ENCODE data around the gene ANKRD23. TPM values are rescaled to one million over a fixed set of nuclear protein-coding genes. Genes with fewer than 3 reads are reported as not detected.

ANKRD23 gene
- polyA plus RNA-seq, 1 donor from 2014 or later: 12.1 TPM

DNA sequence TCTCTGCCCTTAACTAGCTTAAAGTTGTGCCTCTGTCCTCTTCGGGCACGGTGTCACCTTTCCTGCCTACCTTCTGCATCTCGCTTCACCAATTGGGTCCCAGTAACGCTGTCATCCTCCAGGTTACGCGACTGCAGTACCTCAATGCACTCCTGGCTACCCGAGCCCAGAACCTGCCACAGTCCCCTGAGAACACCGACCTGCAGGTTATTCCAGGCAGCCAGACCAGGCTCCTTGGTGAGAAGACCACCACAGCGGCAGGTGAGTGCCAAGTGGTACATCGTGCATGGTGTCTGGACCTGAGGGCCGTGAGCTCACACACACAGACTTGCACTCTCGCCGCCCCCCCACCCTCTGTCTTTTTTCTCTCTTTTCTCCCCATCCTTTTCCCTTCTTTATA is 14.9 kb downstream of the ANKRD23 start:
- H3K9me2 ChIP-seq (ENCODE audit: insufficient read depth, low read length): no peaks in the 10 kb centered on the region
- no peaks in the 10 kb centered on the region for H3K79me2 ChIP-seq (replicated peaks; ENCODE audit: insufficient read depth, low read length)
- H4K20me1 ChIP-seq (ENCODE audit: insufficient read depth): no peaks in the 10 kb centered on the region
- H3F3A ChIP-seq (ENCODE audit: insufficient read depth, low read length, poor library complexity, severe bottlenecking): no peaks in the 10 kb centered on the region
- TF ChIP-seq EZH2 (IDR thresholded peaks at IDR 0.05; ENCODE audit: borderline replicate concordance, insufficient read depth, low read length, poor library complexity, severe bottlenecking): no peak
- no peak for TF ChIP-seq SMC3 (conservative IDR thresholded peaks at IDR 0.05; ENCODE audit: poor library complexity)
- no peak for TF ChIP-seq MXI1 (conservative IDR thresholded peaks at IDR 0.05; ENCODE audit: poor library complexity, severe bottlenecking)
- TF ChIP-seq TAF1 (IDR thresholded peaks at IDR 0.05; ENCODE audit: low read depth): no peak
- TF ChIP-seq, protein P1, sequence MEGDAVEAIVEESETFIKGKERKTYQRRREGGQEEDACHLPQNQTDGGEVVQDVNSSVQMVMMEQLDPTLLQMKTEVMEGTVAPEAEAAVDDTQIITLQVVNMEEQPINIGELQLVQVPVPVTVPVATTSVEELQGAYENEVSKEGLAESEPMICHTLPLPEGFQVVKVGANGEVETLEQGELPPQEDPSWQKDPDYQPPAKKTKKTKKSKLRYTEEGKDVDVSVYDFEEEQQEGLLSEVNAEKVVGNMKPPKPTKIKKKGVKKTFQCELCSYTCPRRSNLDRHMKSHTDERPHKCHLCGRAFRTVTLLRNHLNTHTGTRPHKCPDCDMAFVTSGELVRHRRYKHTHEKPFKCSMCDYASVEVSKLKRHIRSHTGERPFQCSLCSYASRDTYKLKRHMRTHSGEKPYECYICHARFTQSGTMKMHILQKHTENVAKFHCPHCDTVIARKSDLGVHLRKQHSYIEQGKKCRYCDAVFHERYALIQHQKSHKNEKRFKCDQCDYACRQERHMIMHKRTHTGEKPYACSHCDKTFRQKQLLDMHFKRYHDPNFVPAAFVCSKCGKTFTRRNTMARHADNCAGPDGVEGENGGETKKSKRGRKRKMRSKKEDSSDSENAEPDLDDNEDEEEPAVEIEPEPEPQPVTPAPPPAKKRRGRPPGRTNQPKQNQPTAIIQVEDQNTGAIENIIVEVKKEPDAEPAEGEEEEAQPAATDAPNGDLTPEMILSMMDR (IDR thresholded peaks at IDR 0.05; ENCODE audit: poor library complexity, severe bottlenecking): no peak
- TF ChIP-seq POLR2AphosphoS5 (IDR thresholded peaks at IDR 0.05): no peak
- TF ChIP-seq, protein P2, sequence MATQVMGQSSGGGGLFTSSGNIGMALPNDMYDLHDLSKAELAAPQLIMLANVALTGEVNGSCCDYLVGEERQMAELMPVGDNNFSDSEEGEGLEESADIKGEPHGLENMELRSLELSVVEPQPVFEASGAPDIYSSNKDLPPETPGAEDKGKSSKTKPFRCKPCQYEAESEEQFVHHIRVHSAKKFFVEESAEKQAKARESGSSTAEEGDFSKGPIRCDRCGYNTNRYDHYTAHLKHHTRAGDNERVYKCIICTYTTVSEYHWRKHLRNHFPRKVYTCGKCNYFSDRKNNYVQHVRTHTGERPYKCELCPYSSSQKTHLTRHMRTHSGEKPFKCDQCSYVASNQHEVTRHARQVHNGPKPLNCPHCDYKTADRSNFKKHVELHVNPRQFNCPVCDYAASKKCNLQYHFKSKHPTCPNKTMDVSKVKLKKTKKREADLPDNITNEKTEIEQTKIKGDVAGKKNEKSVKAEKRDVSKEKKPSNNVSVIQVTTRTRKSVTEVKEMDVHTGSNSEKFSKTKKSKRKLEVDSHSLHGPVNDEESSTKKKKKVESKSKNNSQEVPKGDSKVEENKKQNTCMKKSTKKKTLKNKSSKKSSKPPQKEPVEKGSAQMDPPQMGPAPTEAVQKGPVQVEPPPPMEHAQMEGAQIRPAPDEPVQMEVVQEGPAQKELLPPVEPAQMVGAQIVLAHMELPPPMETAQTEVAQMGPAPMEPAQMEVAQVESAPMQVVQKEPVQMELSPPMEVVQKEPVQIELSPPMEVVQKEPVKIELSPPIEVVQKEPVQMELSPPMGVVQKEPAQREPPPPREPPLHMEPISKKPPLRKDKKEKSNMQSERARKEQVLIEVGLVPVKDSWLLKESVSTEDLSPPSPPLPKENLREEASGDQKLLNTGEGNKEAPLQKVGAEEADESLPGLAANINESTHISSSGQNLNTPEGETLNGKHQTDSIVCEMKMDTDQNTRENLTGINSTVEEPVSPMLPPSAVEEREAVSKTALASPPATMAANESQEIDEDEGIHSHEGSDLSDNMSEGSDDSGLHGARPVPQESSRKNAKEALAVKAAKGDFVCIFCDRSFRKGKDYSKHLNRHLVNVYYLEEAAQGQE (IDR thresholded peaks at IDR 0.05; ENCODE audit: borderline replicate concordance): no peak
- TF ChIP-seq EP300 (conservative IDR thresholded peaks at IDR 0.05; ENCODE audit: poor library complexity, severe bottlenecking): no peak
- TF ChIP-seq RAD21 (conservative IDR thresholded peaks at IDR 0.05): no peak
- no peak overlapping the region for H3K9ac ChIP-seq (ENCODE audit: low read length)
- peaks cover 10% of the 10 kb centered on the region for H3K36me3 ChIP-seq (ENCODE audit: insufficient read depth, low read length)
- no peak overlapping the region for H3K27ac ChIP-seq (ENCODE audit: low read length)
- H3K4me2 ChIP-seq (ENCODE audit: low read length): no peak overlapping the region
- no peaks in the 10 kb centered on the region for H3K9me3 ChIP-seq (ENCODE audit: low read length)
- H3K4me3 ChIP-seq (ENCODE audit: low read length): no peak overlapping the region
- no peaks in the 10 kb centered on the region for H3K27me3 ChIP-seq (ENCODE audit: insufficient read depth, low read depth, low read length)
- H2AFZ ChIP-seq (ENCODE audit: low read depth, low read length): no peak overlapping the region

DNA sequence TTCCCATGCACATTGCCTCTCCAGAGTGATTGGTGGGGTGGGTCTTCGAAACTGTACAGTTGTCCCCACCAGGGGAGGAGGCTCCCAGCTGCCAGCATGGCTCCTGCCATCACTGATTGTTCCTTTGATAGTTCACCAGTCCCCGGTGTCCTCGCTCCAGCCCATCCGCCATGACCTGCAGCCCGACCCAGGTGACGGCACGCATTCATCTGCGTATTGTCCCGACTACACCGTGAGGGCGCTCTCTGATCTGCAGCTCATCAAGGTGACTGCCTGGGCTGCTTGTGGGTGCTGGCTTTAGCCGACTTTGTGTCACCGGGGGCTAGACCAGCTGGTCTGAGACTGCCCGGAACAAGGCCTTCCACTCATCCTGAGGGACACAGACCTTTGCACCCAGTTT is 15.4 kb downstream of the ANKRD23 start:
- no peaks in the 10 kb centered on the region for H3K27me3 ChIP-seq (ENCODE audit: insufficient read depth, low read depth, low read length)
- no peaks in the 10 kb centered on the region for H3K9me2 ChIP-seq (ENCODE audit: insufficient read depth, low read length)
- H3K9ac ChIP-seq (ENCODE audit: low read length): no peak overlapping the region
- TF ChIP-seq TAF1 (IDR thresholded peaks at IDR 0.05; ENCODE audit: low read depth) (no peak), MXI1 (conservative IDR thresholded peaks at IDR 0.05; ENCODE audit: poor library complexity, severe bottlenecking) (no peak), SMC3 (conservative IDR thresholded peaks at IDR 0.05; ENCODE audit: poor library complexity) (no peak), EZH2 (IDR thresholded peaks at IDR 0.05; ENCODE audit: borderline replicate concordance, insufficient read depth, low read length, poor library complexity, severe bottlenecking) (no peak), POLR2AphosphoS5 (IDR thresholded peaks at IDR 0.05) (no peak), RAD21 (conservative IDR thresholded peaks at IDR 0.05) (no peak), EP300 (conservative IDR thresholded peaks at IDR 0.05; ENCODE audit: poor library complexity, severe bottlenecking) (no peak)
- TF ChIP-seq, protein P1 (IDR thresholded peaks at IDR 0.05; ENCODE audit: poor library complexity, severe bottlenecking): no peak
- TF ChIP-seq, protein P2 (IDR thresholded peaks at IDR 0.05; ENCODE audit: borderline replicate concordance): no peak
- H3K36me3 ChIP-seq (ENCODE audit: insufficient read depth, low read length): peaks cover 10% of the 10 kb centered on the region
- no peaks in the 10 kb centered on the region for H3F3A ChIP-seq (ENCODE audit: insufficient read depth, low read length, poor library complexity, severe bottlenecking)
- no peak overlapping the region for H2AFZ ChIP-seq (ENCODE audit: low read depth, low read length)
- H3K27ac ChIP-seq (ENCODE audit: low read length): no peak overlapping the region
- H3K9me3 ChIP-seq (ENCODE audit: low read length): no peaks in the 10 kb centered on the region
- no peaks in the 10 kb centered on the region for H3K79me2 ChIP-seq (replicated peaks; ENCODE audit: insufficient read depth, low read length)
- H4K20me1 ChIP-seq (ENCODE audit: insufficient read depth): no peaks in the 10 kb centered on the region
- no peak overlapping the region for H3K4me2 ChIP-seq (ENCODE audit: low read length)
- no peak overlapping the region for H3K4me3 ChIP-seq (ENCODE audit: low read length)
